ENCODE data around the gene MDGA2.

DNA sequence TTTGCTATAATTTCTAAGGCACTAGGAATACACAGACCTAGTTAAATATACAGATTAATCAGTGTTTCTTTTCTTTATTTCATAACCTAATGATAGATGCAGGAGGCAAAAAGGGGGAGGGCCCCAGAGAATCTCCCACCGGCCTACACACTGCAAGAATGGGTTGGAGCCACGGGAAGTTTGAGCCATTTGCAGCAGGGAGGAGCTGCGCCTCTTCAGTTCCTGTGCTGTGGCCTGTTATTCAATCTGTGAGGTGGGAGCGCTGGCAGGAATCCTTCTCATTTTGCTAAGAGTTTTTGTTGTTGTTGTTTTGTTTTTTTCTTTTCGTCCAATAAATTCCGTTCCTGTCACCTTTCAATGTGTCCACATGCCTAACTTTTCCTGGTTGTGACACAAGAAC is 772.6 kb downstream of the MDGA2 start:
- TF ChIP-seq RNF2 (IDR thresholded peaks at IDR 0.05; ENCODE audit: borderline replicate concordance, low read depth, low read length, missing control alignments, poor library complexity, severe bottlenecking) (no peak), EZH2 (IDR thresholded peaks at IDR 0.05; ENCODE audit: low read depth, low read length, severe bottlenecking) (no peak), POLR2A (IDR thresholded peaks at IDR 0.05; ENCODE audit: control extremely low read depth in 1 of 2, low read depth in 2 of 2, low read length in 2 of 2) (no peak)
- TF ChIP-seq, protein P1, sequence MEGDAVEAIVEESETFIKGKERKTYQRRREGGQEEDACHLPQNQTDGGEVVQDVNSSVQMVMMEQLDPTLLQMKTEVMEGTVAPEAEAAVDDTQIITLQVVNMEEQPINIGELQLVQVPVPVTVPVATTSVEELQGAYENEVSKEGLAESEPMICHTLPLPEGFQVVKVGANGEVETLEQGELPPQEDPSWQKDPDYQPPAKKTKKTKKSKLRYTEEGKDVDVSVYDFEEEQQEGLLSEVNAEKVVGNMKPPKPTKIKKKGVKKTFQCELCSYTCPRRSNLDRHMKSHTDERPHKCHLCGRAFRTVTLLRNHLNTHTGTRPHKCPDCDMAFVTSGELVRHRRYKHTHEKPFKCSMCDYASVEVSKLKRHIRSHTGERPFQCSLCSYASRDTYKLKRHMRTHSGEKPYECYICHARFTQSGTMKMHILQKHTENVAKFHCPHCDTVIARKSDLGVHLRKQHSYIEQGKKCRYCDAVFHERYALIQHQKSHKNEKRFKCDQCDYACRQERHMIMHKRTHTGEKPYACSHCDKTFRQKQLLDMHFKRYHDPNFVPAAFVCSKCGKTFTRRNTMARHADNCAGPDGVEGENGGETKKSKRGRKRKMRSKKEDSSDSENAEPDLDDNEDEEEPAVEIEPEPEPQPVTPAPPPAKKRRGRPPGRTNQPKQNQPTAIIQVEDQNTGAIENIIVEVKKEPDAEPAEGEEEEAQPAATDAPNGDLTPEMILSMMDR (IDR thresholded peaks at IDR 0.05; ENCODE audit: control extremely low read depth in 1 of 3, insufficient read depth in 1 of 3, low read depth in 1 of 3, low read length in 3 of 3): no peak

All from H1 (cell line).